GM18519 (cell line): ENCODE measurements around the gene SETBP1.

ENCODE experiments used
- ATAC-seq: cut with Tn5 transposase; IDR thresholded peaks from one replicate; pipeline ENCODE4 v1.9.1; 2021; ENCODE audit warnings: mild to moderate bottlenecking, moderate library complexity; ENCODE audit not compliant: unreplicated experiment, low FRiP score

The SETBP1 gene

DNA sequence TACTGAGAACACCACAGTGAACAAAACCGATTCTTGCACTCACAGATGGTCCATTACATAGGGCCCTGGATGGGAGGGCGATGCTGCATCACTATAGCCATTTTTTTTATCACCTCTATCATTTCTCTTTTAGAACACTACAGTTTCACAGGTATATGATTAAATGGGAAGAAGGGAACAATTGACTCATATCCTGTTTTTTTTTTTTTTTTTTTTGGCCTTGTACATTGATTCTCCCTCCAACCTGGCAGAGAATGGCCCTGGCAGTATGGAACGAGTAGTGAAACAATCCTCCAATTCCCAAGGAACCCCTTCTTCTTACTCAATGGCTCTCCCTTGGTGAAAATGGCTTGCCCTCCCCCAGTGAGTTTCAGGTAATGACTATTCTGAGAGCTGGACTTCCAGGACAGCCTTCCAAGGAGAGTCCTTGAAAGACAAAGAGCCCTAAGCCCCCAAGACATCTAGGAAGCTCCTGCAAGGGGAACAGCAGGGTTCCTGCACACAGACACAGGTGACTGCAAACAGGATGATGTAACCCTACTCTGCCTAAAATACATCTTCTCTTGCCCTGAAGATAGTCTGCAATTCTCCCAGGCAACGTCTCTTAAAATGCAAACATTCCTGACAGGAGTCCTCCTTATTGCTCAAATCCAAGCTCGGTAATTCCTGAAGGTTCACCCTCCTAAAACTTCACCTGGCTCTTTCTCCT is 405.4 kb downstream of the SETBP1 start:
- ATAC-seq = no peak

DNA sequence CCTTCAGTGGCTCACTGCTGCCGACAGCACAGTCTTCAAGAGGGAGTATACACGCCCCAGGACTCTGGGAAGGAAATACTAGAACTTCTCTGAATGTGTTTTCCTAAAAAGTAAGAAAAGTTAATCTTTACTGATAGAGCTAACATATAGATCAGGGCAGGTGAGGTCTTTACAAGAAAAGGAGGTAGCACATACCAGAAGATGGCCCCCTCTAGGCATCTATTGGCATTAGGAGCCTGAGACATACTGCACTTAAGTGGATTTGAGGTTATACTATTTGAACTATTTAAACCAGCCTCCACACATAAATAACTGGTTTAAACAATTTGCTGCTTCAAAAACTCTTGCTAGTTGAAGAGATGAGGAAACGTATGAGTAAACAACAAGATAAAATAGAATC is 406.1 kb downstream of the SETBP1 start:
- ATAC-seq = no peak

DNA sequence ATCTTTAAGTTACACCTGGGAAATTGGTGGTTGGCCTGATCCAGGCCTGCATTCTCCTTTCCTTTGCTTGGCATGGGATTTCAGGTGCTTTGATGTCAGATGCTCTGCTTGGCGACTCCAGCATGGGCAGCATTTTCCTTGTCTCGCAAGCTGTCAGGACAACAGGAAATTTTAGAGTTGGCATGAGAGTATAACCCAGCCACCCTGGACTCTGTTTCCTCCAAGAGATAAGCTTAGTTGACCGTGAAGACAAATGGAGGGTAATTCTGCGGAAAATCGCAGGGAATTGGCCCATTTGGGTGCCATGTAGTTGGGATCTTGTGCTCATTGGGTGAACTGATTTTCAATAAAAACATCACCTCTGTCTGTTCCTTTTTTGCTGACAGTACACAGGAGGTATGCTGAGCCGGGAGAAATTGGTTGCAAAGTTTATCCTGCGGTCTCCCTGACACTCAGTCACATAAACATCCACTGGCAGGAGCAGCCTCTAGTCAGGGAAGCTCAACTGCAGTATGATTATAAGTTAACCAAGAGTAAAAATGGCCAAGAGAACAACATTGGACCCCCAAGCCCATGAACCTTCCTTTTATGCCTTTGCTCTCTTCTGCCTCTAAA is 409.9 kb downstream of the SETBP1 start:
- ATAC-seq = no peak

DNA sequence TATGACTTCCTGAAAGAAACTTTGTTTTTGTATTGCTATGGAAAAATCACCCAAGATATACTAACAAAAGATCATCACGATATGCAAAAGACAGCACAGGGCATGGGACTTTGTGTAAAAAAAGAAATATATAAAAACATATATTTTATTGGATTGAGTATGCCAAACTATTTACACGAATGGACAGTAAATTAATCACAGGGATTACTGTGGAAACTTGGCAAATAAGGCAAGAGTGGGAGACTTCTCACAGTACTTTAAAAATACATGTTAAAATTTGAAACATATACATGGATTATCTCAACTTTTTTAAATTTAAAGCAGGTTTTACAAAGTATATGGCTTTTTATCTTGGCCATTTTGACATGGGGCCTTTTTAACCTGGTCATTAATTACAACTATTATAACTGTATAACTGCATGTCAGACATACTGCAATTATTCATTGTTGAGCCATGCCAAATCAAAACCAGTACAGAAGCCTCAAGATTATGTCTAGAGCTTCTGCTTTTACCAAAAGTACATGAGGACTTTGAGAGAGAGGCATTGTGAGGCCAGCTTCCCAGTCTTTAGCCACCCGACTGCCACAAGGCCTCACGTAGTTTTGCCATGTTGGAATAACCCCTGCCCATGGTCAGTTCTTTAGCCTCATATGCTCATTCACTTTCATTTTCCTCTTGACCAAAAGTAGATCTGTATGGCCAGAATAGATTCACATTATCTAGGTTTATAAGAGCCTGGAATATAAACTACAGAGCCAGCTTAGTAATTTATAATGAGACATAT is 419.8 kb downstream of the SETBP1 start:
- ATAC-seq = no peak

DNA sequence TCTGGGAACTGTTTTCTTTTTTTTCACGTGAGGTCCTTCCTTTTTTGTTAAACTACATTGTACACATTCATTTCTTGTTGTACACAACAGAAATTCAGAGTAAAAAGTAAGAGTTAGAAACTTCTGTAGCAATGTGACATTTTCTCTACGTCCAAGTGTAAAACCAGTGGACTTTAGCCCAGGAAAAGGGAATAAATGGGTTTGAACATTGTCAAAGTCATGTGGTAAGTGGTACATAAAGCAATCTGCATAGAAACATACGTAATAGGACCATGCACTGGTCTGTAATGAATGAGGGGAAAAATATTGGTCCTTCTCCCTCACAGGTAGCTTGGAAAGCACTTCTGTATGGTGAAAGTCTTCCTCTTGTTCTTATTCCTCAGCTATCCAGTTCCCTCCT is 421.4 kb downstream of the SETBP1 start:
- no peak for ATAC-seq

DNA sequence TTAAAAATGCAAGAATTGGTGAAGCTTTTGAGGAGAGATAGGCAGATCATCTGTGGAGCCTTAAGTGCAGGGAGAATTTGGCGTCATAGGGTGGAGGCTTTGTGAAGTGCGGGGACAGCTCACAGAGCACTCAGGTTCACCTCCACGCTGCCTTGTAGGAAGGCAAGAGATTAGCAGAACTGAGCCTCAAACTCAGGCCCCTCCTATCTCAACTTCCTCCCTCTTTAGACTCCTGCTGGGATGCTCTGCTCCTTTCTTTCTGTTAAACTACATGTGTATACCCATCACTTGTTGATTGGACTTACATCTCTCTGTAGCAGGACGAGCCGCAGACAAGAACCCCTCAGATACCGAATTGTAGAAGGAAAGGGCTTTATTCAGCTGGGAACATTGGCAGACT is 422.2 kb downstream of the SETBP1 start:
- no peak for ATAC-seq

DNA sequence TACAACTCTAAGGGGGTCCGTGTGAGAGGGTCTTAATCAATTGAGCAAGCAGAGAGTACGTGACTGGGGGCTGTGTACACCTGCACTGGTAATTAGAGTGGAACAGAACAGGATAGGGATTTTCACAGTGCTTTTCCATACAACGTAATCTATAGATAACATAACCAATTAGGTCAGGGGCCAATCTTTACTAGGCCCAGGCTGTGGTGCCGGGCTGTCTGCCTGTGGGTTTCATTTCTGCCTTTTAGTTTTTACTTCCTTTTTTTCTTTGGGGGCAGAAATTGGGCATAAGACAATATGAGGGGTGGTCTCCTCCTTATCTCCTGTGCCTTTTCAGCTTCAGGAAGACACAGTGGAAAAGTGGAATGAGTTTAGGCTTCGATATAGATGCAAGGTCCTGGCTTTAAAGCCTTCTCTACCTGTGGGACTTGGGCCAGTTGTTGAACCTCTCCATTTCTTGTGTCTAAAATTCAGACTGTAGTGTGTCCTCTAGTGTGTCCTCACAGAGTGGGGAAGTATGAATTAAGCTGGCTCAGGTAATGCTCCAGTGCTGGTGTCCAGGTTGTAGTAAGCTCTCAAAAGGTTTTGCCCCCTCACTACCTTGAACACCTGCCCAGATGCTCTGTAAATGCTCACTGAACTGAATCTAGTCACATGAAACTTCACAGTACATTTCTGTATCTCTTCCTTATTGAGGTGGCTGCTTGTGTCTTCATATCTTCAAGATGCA is 422.8 kb downstream of the SETBP1 start:
- peak; percentile 26 for ATAC-seq

DNA sequence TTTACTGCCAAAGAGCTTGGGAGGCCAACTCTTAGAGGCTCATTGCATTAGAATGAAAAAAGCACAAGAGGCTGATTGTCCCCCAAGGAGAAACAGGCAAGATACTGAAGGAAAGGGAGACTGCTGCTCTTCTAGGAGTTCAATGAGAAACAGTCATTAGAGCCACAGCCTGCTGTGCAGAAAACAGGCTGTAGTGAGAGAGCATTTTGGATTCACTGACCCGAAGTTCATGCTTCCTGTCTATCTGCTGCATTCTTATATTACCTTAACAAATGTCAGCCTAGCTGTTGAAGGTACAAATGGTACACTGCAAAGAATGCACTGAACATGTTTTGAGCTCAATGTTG is 423.3 kb downstream of the SETBP1 start:
- peak; percentile 17 for ATAC-seq

DNA sequence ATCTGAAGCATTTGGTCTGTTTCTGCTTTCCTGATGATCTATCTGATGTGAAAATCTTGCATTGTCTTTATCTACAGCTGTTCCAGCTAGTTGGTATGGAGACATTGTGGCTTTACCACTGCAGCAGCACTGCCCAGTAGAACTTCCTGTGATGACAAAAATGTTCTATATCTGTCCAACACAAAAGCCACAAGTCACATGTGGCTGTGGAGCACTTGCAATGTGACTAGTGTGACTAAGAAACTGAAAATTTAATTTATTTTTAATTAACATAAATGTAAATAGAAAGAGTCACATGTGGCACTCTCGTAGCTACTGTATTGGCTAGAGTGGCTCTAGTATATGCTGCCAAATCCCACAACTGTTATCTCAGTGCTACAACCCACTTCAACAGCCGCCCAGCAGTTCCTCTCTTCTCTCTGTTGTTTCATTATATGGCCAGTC is 425.7 kb downstream of the SETBP1 start:
- ATAC-seq = peak; percentile 94

DNA sequence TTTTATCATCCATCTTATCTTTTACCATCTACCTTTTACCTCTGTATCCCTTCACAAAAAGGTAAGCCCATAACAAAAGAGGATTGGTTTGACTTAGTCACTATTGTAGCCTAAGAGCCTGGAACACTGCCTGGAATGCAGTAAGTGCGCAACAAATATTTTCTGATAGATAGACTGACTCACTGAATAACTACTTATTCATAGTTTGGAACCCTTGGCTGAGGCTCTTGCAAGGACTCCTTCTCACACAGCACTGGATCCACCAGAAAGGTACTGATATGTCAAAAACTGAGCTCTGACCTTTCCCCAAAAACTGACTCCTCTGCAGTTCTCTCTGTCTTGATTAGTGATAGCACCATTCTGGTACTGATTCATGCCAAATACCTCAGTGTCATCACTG is 426.7 kb downstream of the SETBP1 start:
- ATAC-seq = no peak

DNA sequence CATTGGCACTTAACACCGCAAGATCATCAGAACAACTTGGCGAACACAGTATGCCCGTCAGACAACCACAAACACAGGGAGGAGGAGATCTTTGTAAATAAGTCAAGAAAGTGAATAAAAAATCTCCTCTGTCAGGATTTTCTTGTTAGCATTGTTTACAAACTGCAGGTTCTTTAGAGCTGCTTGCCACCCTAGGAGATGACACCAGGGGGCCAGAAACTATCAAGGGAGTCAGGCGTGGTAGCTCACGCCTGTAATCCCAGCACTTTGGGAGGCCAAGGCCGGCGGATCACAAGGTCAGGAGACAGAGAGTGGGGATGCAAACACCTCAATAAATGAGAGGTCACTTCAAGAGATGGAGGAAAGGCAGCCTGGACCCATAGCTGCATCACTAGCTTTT is 428.1 kb downstream of the SETBP1 start:
- no peak for ATAC-seq

DNA sequence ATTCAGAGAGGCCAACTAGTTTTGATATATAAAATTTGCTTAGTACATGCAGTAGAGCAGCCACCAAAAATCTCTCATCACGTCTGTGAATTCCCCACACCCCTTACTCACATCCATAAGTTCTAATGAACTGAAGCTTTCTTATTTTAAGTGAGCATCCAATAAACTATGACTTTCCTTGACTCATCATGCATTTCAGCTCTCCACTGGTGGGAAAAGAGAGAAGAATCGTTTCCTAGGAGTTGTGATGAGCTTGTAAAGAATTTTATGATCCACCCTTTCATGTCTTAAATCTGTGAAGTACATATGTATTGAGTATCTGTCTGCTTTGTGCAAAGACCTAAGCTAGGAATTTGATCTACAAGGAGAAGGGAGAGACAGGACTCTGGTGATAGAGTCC is 428.6 kb downstream of the SETBP1 start:
- no peak for ATAC-seq

DNA sequence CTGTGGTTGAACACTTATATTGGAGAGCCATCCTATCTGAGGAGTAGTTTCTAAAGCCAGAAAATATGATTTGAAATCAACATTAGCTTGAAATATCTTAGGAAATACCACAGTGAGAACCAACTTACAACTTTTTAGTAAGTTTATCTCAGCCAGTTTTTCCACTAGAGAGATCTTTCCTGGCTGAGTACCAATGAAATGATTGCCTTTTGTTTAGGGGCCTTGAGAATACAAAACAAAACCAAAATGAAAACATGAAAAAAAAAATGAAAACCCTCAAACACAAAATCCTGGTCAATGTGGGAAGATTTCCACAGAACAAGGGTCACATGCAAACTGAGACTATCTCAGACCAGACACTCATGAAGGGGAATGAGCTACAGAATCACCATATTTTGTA is 429.0 kb downstream of the SETBP1 start:
- ATAC-seq = no peak

DNA sequence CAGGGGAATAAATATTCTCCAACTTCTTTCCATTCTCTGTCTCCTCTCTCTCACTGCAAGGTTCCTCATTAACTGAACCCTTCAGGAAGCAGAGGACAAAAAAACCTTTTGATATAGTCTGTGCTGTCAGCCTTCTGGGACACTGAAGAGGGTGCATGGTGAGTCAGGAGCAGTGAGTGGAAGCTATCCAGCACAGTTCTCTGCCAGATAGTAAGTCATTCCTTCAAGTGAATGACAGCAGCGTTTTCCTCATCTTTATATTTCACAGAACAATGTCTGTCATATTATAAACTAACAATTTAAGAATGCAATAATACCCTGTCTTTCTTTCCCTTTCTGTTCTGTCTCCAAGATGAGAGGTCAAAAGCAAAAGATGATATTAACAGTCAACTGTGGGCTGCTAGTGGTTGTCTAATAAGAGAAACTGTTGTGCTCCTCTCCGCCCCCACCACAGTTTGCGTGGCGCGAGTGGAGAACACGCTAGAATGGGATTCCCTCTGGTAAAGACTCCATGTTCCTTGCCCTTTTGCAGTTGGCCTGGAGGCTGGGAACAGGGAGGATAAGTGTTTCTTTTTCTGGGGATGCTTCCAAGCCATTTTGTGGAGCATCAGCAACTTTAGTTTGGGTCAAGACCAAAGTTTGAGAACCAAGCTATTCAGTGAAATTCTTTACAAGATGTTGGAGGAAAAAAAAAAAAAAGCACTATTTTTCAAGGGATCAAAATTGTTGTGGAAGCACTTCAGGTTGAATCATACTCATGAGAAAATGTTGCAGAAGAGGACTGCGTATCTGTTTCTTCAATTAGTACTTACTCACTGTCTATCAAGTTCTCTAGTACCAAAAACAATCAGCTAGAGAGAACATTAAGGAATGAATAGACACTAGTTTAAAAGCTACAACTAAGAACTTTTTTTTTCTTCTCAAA is 430.2 kb downstream of the SETBP1 start:
- no peak for ATAC-seq

DNA sequence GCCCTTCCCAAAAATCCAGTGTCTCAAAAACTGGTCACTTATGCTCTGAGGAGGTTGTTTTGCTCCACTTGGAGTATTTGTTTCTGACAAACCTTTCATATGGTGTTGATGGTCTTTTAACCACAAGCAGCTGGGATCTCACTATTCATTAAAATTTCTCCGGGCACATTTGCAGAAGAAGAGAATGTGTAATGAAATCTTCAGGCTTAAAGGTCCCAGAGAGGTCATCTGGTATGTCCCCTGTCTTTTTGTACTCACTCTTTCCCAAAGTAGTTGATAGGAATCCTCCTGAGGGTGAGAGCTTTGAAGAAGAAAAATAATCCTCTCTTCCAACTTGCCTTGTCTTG is 430.8 kb downstream of the SETBP1 start:
- ATAC-seq = no peak

DNA sequence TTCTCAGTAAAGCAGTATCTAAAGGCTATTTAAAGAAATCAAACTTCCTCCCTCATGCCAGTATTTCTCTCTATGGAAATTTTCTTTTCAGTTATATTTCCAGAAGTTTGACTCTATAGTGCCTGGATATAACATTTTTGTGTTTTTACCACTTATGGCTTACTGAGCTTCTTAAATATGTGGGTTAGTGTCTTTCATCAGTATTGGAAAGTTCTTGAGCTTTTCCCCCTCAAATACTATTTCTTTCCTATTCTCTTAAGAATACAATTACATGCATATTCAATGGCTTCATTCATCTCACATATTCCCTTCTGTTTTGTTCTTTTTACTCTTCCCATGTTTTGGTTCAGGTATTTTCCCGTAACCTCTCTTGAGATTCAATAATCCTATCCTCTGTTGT is 432.0 kb downstream of the SETBP1 start:
- no peak for ATAC-seq

DNA sequence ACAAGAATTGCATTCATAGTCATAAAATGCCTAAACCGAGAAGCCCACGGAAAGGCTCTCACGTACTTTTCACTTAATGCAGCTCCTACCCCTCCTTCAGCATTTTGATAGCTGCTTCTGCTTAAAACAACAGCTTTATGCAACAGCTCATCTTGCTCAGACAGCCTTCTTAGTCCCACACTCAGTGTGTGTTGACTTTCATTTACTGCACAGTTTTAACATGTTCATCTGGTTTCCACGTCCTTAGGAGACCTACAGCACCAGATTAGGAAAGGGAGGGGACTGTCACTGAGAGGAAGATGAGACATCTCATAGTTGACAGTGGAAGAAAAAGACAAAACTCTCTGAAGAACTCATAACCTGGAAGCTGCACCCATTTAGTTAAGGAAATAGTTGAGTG is 435.4 kb downstream of the SETBP1 start:
- ATAC-seq = no peak
